ENCODE data around the gene LRP8.

Gene LRP8

DNA sequence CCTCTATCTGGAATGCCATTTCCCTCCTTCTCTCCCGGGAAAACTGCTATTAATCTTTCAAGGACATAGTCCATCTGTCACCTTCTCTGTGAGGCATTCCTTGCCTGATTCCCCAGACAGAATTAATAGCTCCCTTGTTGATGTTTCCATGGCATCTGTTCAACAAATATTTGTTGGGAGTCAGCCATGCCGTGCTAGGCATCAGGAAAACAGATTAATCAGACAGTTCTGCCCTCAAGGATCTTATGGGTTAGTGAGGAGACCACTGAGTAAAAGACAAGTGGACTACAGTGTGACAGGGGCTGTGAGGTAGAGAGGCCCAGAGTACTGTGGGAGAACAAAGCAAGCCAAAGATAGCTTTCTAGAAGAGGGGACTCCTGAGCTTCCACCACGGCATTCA, 78.2 kb downstream of the LRP8 start:
- Histone ChIP-seq H3K27me3 (ENCODE audit: control insufficient read depth, insufficient read depth, low read length, poor library complexity, severe bottlenecking) (no peaks in the 10 kb centered on the region), H3K27ac (ENCODE audit: insufficient read depth, low read depth, low read length, poor library complexity, severe bottlenecking) (no peak overlapping the region), H3K4me1 (ENCODE audit: control insufficient read depth, insufficient read depth, low read length) (no peaks in the 10 kb centered on the region), H3K4me3 (ENCODE audit: insufficient read depth, low read depth, low read length) (no peak overlapping the region), H3K36me3 (ENCODE audit: control insufficient read depth, insufficient read depth, low read length) (peaks cover 5% of the 10 kb centered on the region), H3K9me3 (ENCODE audit: control insufficient read depth, low read length) (no peaks in the 10 kb centered on the region)
- WGBS, 2 experiments = 80 to 85% methylated on average over 3 of the region's 3 CpGs

DNA sequence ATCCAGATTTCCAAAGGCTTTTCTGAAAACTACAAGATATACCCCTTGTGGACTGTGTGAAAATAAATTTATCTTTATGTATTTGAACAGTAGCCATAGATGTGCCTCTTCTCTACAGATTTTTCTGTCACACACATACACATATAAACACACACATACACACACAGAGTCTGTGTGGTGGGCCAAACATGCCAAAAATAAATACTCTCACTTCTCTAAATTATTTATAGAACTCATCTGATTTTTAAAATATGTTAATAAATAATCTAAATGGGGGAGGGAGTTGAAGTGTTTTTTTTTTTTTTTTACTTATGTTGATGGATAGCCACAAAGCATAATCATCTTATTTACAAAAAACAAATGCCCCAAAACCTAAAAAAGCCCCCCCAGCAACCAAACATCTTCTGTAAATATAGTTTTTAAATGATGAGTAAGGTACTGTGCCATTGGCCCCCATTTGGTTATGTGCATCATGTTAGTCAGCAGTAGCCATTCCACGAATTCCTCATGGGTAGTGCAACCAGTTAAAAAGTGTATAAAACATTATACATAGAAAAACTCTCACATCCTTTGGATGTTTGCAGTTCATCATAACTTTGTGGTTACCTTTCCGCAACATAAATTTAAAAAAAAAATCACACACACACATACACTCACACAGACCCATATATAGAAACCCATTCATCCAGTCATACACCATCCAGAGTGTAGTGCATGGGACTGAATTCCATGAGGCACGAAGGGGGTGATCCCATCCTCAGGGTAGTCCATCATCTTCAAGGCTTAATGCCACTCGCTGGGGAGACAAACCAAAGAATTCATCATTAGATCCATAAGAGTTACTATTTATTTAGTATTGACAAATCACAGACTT, 81.4 kb downstream of the LRP8 start:
- peaks cover 5% of the 10 kb centered on the region for H3K36me3 ChIP-seq (ENCODE audit: control insufficient read depth, insufficient read depth, low read length)
- no peaks in the 10 kb centered on the region for H3K9me3 ChIP-seq (ENCODE audit: control insufficient read depth, low read length)
- no peak overlapping the region for H3K27ac ChIP-seq (ENCODE audit: insufficient read depth, low read depth, low read length, poor library complexity, severe bottlenecking)
- no peaks in the 10 kb centered on the region for H3K4me1 ChIP-seq (ENCODE audit: control insufficient read depth, insufficient read depth, low read length)
- 70 to 72% methylated on average over 4 of the region's 4 CpGs for WGBS, 2 experiments
- no peaks in the 10 kb centered on the region for H3K27me3 ChIP-seq (ENCODE audit: control insufficient read depth, insufficient read depth, low read length, poor library complexity, severe bottlenecking)
- H3K4me3 ChIP-seq (ENCODE audit: insufficient read depth, low read depth, low read length) = no peak overlapping the region

DNA sequence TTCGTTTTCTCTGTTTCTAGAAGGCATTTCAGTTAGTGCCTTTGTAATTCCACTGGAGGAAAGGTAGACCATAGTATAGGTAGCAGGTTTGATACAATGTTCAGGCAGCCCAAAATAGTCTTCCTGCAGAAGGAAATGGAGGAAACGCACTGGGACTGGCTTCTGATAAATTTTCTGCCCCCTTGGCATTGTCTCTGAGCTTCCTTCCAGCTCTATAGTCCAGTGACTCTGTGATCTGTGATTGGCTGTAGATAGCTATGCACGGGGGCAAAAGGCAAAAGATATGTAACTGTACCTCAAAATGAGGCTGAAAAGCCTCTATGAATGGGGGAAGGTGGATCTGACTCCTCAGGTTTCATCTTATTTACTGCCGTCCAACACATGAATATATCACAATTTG, 83.7 kb downstream of the LRP8 start:
- Histone ChIP-seq H3K27ac (ENCODE audit: insufficient read depth, low read depth, low read length, poor library complexity, severe bottlenecking) (no peak overlapping the region), H3K4me1 (ENCODE audit: control insufficient read depth, insufficient read depth, low read length) (peaks cover under 1% of the 10 kb centered on the region), H3K36me3 (ENCODE audit: control insufficient read depth, insufficient read depth, low read length) (no peaks in the 10 kb centered on the region), H3K27me3 (ENCODE audit: control insufficient read depth, insufficient read depth, low read length, poor library complexity, severe bottlenecking) (no peaks in the 10 kb centered on the region), H3K4me3 (ENCODE audit: insufficient read depth, low read depth, low read length) (no peak overlapping the region), H3K9me3 (ENCODE audit: control insufficient read depth, low read length) (no peaks in the 10 kb centered on the region)
- 89 to 94% methylated on average over 3 to 4 of the region's 4 CpGs for WGBS, 2 experiments

DNA sequence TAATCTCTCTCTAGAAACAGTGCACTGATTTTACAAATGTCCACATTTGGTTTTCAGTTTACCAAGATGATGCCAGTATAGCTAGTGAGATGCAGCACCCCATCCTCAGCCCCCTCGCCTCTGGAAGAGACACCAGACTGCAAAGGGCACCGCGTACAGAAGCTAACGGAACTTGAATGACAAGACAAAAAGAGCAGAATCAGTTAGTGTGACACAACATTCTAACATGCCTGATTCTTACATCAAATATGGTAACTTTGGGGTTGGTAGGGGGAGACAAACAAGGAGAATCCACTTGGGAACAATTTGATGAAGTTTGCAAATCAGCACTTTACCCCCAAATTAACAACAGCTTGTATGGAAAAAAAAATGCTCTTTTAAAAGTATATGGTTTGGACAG, 85.5 kb downstream of the LRP8 start:
- no peak overlapping the region for H3K4me3 ChIP-seq (ENCODE audit: insufficient read depth, low read depth, low read length)
- peaks cover 4% of the 10 kb centered on the region for H3K4me1 ChIP-seq (ENCODE audit: control insufficient read depth, insufficient read depth, low read length)
- 77 to 85% methylated on average over 4 of the region's 4 CpGs for WGBS, 2 experiments
- H3K9me3 ChIP-seq (ENCODE audit: control insufficient read depth, low read length) = no peaks in the 10 kb centered on the region
- H3K27ac ChIP-seq (ENCODE audit: insufficient read depth, low read depth, low read length, poor library complexity, severe bottlenecking) = no peak overlapping the region
- H3K36me3 ChIP-seq (ENCODE audit: control insufficient read depth, insufficient read depth, low read length) = no peaks in the 10 kb centered on the region
- H3K27me3 ChIP-seq (ENCODE audit: control insufficient read depth, insufficient read depth, low read length, poor library complexity, severe bottlenecking) = no peaks in the 10 kb centered on the region

DNA sequence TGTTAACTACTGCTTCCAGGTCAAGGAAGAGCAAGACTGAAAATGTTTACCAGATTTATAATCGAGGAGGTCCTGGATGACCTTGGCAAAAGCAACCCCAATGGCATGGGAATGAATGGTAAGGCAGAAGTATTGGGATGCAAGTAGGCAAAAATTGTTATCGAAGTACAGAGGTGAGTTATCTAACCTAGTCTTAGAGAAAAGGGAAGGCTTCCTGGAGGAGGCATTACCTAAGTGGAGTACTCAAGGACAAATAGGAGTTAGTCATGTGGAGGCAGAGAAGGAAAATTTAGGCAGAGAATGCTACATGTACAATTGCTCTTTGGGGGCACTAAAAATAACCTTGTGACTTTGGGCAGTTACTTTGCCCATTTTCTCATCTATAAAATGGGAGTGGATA, 86.0 kb downstream of the LRP8 start:
- Histone ChIP-seq H3K4me1 (ENCODE audit: control insufficient read depth, insufficient read depth, low read length) (peaks cover 4% of the 10 kb centered on the region), H3K9me3 (ENCODE audit: control insufficient read depth, low read length) (no peaks in the 10 kb centered on the region), H3K27ac (ENCODE audit: insufficient read depth, low read depth, low read length, poor library complexity, severe bottlenecking) (no peak overlapping the region), H3K36me3 (ENCODE audit: control insufficient read depth, insufficient read depth, low read length) (no peaks in the 10 kb centered on the region), H3K27me3 (ENCODE audit: control insufficient read depth, insufficient read depth, low read length, poor library complexity, severe bottlenecking) (no peaks in the 10 kb centered on the region), H3K4me3 (ENCODE audit: insufficient read depth, low read depth, low read length) (no peak overlapping the region)
- 95 to 97% methylated on average over 2 of the region's 2 CpGs for WGBS, 2 experiments

DNA sequence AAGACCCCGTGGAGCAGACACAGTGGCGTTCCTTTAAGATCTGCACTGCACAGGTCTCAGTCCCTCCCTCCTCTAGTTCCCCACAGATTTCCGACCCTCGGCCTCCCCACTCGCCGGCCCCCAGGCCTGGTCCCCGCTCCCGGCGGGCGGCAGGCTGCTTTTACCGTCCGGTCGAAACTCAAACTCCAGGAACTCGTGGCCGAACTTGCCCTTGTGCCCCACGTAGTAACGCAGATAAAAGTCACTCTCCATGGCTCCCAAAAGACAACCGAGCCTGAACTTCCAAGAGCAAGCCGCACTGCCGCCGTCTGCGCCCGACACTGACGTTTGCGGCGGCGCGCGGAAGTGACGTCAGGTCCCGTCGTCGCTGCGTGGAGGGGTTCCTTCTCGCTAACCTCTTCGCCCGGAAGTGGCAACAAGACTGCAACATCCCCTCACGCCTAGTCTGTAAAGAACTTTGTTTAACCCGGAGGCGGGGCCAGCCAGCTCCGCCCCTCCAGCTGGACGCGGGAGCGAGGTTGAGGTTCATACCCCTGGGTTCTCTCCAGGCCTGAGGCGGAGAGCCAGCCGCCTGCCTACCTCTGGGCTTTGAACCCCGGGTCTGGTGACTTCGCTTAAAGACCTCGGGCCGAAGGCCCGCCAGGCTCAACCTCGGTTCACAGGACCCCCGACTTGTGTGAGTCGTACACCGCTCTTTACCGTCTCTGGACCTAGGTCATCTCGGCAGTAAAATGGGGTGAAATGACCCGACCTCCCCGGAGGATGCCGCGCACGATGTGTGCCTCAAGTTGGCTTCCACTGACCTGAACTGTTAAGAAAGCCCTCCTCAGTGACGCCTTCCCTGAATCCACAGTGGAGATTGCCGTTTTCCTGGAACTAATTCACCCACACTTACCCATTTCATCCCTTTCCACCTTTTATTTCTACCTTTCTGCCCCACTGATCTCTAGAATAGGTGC, 89.4 kb downstream of the LRP8 start, which contains the start of gene MAGOH:
Gene MAGOH (minus strand): TSS at position 322 of the 959 bp plus-strand sequence. CDS start 70 bp downstream, at position 252.
- 5 to 6% methylated on average over 64 of the region's 64 CpGs for WGBS, 2 experiments
- H3K27ac ChIP-seq (ENCODE audit: insufficient read depth, low read depth, low read length, poor library complexity, severe bottlenecking) = peak within 1 kb of the TSS; percentile 55

DNA sequence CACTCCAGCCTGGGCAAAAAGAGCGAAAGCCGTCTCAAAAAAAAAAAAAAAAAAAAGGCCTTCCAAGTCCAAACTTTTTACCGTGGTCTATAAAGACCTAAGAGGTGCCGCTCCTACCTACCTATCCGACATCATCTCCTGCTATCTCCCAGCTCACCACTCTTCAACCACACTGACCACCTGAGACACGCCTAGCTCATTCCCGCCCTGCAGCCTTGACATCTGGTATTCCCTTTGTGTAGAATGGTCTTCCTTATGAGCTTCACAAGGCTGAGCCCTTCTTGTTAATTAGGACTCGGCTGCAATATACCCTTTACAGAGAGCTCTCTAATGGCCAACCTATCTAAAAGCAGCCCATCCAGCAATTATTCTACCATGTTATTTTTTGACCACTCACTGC, 90.2 kb downstream of the LRP8 start:
- H3K4me3 ChIP-seq (ENCODE audit: insufficient read depth, low read depth, low read length) = peak overlapping the region; percentile 100
- H3K36me3 ChIP-seq (ENCODE audit: control insufficient read depth, insufficient read depth, low read length) = peaks cover 16% of the 10 kb centered on the region
- no peak overlapping the region for H3K27ac ChIP-seq (ENCODE audit: insufficient read depth, low read depth, low read length, poor library complexity, severe bottlenecking)

More for the DNA sequence above, 89.4 kb downstream of the LRP8 start, which contains the start of gene MAGOH:
- H3K9me3 ChIP-seq (ENCODE audit: control insufficient read depth, low read length) = no peaks in the 10 kb centered on the region
- H3K27me3 ChIP-seq (ENCODE audit: control insufficient read depth, insufficient read depth, low read length, poor library complexity, severe bottlenecking) = no peaks in the 10 kb centered on the region
- peak within 1 kb of the TSS; percentile 100 for H3K4me3 ChIP-seq (ENCODE audit: insufficient read depth, low read depth, low read length)
- H3K36me3 ChIP-seq (ENCODE audit: control insufficient read depth, insufficient read depth, low read length) = peaks cover 16% of the 10 kb centered on the region
- peaks cover 7% of the 10 kb centered on the region for H3K4me1 ChIP-seq (ENCODE audit: control insufficient read depth, insufficient read depth, low read length)

DNA sequence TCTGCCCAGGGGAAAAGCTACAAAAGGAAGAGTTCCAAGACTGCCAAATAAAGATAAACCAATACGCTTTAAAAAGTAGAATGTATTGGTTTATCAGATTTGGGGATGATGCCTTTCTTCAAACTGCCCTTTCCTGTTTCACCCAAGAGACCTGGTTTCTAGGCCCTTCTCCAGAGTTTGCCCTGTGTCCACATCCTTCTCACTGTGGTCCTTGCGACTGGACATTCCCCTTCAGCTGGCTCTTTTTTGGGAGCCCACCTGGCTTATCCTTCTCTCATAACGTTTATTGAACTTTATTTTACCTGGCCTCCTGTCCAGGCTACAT, 106.9 kb downstream of the LRP8 start:
- Histone ChIP-seq H3K27ac (ENCODE audit: insufficient read depth, low read depth, low read length, poor library complexity, severe bottlenecking) (peak overlapping the region; percentile 55), H3K4me1 (ENCODE audit: control insufficient read depth, insufficient read depth, low read length) (no peaks in the 10 kb centered on the region), H3K4me3 (ENCODE audit: insufficient read depth, low read depth, low read length) (peak overlapping the region; percentile 77), H3K36me3 (ENCODE audit: control insufficient read depth, insufficient read depth, low read length) (no peaks in the 10 kb centered on the region), H3K9me3 (ENCODE audit: control insufficient read depth, low read length) (no peaks in the 10 kb centered on the region), H3K27me3 (ENCODE audit: control insufficient read depth, insufficient read depth, low read length, poor library complexity, severe bottlenecking) (no peaks in the 10 kb centered on the region)
- WGBS, 2 experiments = 84 to 87% methylated on average over 3 of the region's 3 CpGs

More for the DNA sequence above, 90.2 kb downstream of the LRP8 start:
- Histone ChIP-seq H3K27me3 (ENCODE audit: control insufficient read depth, insufficient read depth, low read length, poor library complexity, severe bottlenecking) (no peaks in the 10 kb centered on the region), H3K4me1 (ENCODE audit: control insufficient read depth, insufficient read depth, low read length) (peaks cover 7% of the 10 kb centered on the region), H3K9me3 (ENCODE audit: control insufficient read depth, low read length) (no peaks in the 10 kb centered on the region)
- WGBS, 2 experiments = 52 to 54% methylated on average over 8 of the region's 8 CpGs

DNA sequence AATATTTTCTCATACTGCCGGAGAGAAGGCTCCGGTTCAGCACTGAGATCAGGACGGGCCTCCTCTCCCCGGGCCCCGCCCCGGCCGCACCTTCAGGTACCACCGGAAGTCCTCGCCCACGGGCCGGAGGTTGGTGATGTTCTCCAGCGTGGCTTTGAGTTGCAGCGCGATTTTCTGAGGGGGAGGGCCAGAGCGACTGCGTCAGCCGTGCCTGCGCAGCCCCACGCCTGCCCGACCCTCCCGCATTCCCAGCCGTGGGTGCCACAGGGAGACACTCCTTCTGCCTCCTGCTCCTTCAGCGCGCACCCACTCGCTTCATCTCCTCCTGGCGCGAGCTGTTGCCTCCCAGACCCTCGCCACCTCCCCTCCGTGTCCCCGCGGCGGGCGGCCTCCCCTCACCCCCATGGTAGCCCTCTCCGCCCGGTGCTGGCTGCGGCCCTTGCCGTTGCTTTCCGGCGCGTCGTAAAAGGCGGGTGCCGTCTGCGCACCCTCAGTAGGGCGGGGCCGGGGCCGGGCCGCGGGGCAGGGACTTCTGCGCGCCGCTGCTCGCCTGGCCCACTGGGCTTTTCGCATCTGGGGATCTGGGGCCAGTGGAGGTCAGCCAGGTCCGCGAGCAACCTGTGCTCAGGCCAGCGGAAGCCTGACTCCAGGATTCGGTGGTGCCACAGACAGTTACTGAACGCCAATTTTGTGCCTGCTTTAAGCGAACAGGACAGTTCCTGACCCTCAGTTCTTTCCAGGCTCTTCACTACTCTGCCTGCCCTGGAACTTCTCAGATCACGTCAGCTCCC, 107.5 kb downstream of the LRP8 start, which contains the start of gene CZIB:
Gene CZIB (minus strand): TSS at position 464 of the 791 bp plus-strand sequence. CDS start 59 bp downstream, at position 405.
- no peaks in the 10 kb centered on the region for H3K4me1 ChIP-seq (ENCODE audit: control insufficient read depth, insufficient read depth, low read length)
- no peaks in the 10 kb centered on the region for H3K27me3 ChIP-seq (ENCODE audit: control insufficient read depth, insufficient read depth, low read length, poor library complexity, severe bottlenecking)
- WGBS, 2 experiments = 1 to 2% methylated on average over 61 of the region's 61 CpGs
- H3K4me3 ChIP-seq (ENCODE audit: insufficient read depth, low read depth, low read length) = peak within 1 kb of the TSS; percentile 77
- H3K9me3 ChIP-seq (ENCODE audit: control insufficient read depth, low read length) = no peaks in the 10 kb centered on the region
- no peaks in the 10 kb centered on the region for H3K36me3 ChIP-seq (ENCODE audit: control insufficient read depth, insufficient read depth, low read length)
- peak within 1 kb of the TSS; percentile 77 for H3K27ac ChIP-seq (ENCODE audit: insufficient read depth, low read depth, low read length, poor library complexity, severe bottlenecking)
